PFSK-1 (cell line): ENCODE results near the gene SLC22A14.

Experiments
- FOXP2 ChIP-seq: optimal IDR thresholded peaks from 2 replicates; pipeline ENCODE3; 2011; ENCODE audit warnings: borderline replicate concordance, control low read depth, inconsistent platforms; ENCODE audit not compliant: insufficient read depth; ENCODE audit errors: extremely low read length, extremely low read depth
- POLR2AphosphoS5 ChIP-seq: IDR thresholded peaks from 2 replicates; pipeline ENCODE4 v1.6.1; 2012; ENCODE audit warnings: low read depth, mild to moderate bottlenecking, control low read depth, low read length, moderate library complexity
- REST ChIP-seq, 2 experiments: IDR thresholded peaks; 2 replicates each; pipeline versions ENCODE4 v1.6.1 to v1.8.0; 2011 to 2012; ENCODE audit warnings: low read depth in 2 of 2, low read length in 2 of 2, control low read depth in 1 of 2, inconsistent platforms in 1 of 2, mild to moderate bottlenecking in 1 of 2, moderate library complexity in 1 of 2; ENCODE audit not compliant: insufficient read depth in 1 of 2
- SIN3A ChIP-seq: IDR thresholded peaks from 2 replicates; pipeline ENCODE4 v1.6.1; 2012; ENCODE audit warnings: mild to moderate bottlenecking, low read length, moderate library complexity, borderline replicate concordance; ENCODE audit not compliant: insufficient read depth
- TAF1 ChIP-seq: IDR thresholded peaks from 2 replicates; pipeline ENCODE4 v1.6.1; 2012; ENCODE audit warnings: low read length, control low read depth, borderline replicate concordance; ENCODE audit not compliant: insufficient read depth

Gene SLC22A14

GRCh38 chr3:38360345-38360744, 78.3 kb downstream of the SLC22A14 start:
- no peak for TF ChIP-seq TAF1
- no peak for TF ChIP-seq POLR2AphosphoS5
- TF ChIP-seq SIN3A: no peak
- TF ChIP-seq FOXP2: no peak
- TF ChIP-seq REST (IDR thresholded peaks at IDR 0.05; ENCODE audit: insufficient read depth in 1 of 2, low read depth in 2 of 2, low read length in 2 of 2): no peak

DNA sequence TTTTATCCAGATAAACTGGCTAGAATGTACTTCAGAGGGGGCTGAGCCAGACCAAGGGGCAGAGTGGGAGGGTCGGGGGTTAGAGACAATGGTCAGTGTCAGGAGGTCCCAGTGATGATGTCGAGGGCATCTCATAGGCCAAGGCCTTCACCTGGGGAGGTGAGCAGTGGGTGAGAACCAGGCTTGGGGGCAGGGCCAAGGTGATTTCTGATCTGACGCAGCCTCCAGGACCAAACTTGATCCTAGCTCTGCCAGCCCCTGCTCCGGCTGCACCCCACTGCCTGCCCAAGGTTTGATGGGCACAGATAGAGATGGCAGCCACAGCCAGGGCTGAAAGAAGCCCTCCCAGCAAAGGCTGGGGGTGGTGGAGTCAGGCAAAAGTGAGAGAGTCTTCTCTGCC, 79.4 kb downstream of the SLC22A14 start:
- no peak for TF ChIP-seq TAF1

- TF ChIP-seq SIN3A: no peak
- TF ChIP-seq REST (IDR thresholded peaks at IDR 0.05; ENCODE audit: insufficient read depth in 1 of 2, low read depth in 2 of 2, low read length in 2 of 2): no peak
- no peak for TF ChIP-seq POLR2AphosphoS5
- no peak for TF ChIP-seq FOXP2
- no peak for TF ChIP-seq TAF1
Measured at GRCh38 chr3:38362825-38363224, 80.7 kb downstream of the SLC22A14 start.

- TF ChIP-seq SIN3A (no peak), TAF1 (no peak), FOXP2 (no peak), POLR2AphosphoS5 (no peak), REST (IDR thresholded peaks at IDR 0.05; ENCODE audit: insufficient read depth in 1 of 2, low read depth in 2 of 2, low read length in 2 of 2) (no peak)
Measured at GRCh38 chr3:38364721-38365400, 82.8 kb downstream of the SLC22A14 start.

DNA sequence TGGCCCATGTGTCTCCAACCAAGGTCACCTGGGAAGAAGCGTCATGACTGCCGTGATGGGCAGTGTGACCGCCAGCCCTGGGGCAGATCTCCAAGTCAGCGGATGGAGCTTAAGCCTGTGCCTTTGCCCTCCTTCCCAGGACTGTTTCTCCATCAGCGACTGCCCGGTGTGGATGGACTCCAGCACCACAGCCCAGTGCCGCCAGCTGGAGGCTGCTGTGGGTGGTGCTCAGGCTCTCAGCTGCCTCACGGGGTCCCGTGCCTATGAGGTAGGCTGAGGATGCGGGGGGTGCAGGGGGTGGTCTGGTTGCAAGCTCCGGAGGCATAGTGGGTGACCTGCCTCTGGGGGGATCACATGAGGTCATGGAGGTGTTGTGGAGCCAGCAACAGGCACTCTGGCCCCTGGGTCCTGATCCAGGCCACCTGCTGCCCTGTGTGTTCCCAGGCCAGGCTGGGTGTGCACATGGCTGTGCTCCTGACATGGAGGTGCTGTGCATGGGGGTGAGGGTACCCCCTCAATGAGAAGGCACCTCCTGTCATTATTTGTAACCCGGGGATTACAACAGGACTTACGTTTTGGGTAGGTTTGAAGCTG, 83.5 kb downstream of the SLC22A14 start:
- no peak for TF ChIP-seq TAF1
- TF ChIP-seq SIN3A: no peak
- TF ChIP-seq FOXP2: no peak
- no peak for TF ChIP-seq POLR2AphosphoS5
- no peak for TF ChIP-seq REST (IDR thresholded peaks at IDR 0.05; ENCODE audit: insufficient read depth in 1 of 2, low read depth in 2 of 2, low read length in 2 of 2)
